SK-N-MC (cell line): Measurements from ENCODE around the gene CPAMD8.

Experiments
- EZH2 ChIP-seq: fragments of 200-600 bp; sonication (generic); IDR thresholded peaks from one replicate; pipeline ENCODE4 v1.6.1; 2017; ENCODE audit warnings: antibody characterized with exemption
- POLR2AphosphoS5 ChIP-seq: IDR thresholded peaks from 2 replicates; pipeline ENCODE4 v1.6.1; 2012; ENCODE audit warnings: mild to moderate bottlenecking, low read depth, low read length, borderline replicate concordance

DNA sequence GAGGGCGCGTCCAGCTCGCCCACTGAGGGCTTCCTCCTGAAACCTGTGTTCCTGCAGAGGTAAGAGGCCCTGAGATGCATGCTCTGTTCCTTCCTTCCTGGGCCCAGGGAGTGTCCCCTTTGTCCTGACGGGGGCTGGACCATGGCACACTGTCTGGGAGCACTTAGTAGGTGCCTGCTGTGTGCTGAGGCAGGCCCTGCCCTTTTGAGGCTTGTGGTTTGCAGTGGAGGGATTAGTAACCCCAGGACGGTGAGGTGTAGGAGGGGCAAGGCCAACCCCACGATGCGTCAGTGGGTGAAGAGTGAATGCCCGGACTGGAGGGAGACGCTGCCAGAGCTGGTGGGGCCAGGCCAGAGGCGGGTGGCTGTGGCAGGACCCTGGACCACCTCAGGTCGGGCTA lies 149.0 kb downstream of the CPAMD8 start:
- TF ChIP-seq POLR2AphosphoS5 (no peak), EZH2 (no peak)
